Measurements from ENCODE around the gene HLCS. TPM values are rescaled to one million over a fixed set of nuclear protein-coding genes. Genes with fewer than 3 reads are reported as not detected.

HLCS gene
- total RNA-seq, 1 experiment from 2014 or later, result 12.7 TPM

- Mint-ChIP-seq H3K4me1 (peaks cover 19 to 20% of the 10 kb centered on the region in 2 experiments), H3K36me3 (ENCODE audit: insufficient read depth in 1 of 3, low read depth in 3 of 3) (no peaks in the 10 kb centered on the region; a peak in 1 of 7 replicates), H3K27ac (no peak overlapping the region), H3K27me3 (ENCODE audit: low read depth) (peaks cover 14% of the 10 kb centered on the region), H3K9me3 (no peaks in the 10 kb centered on the region), H3K4me3 (no peak overlapping the region)
- Histone ChIP-seq H4K5ac (ENCODE audit: insufficient read length, low read depth, low read length) (no peak overlapping the region), H4K20me1 (ENCODE audit: control insufficient read depth, insufficient read depth, insufficient read length) (no peaks in the 10 kb centered on the region), H3K4me1 (ENCODE audit: insufficient read depth, low read length) (peaks cover 4% of the 10 kb centered on the region; the same call in 1 of the 2 replicates), H3K18ac (ENCODE audit: insufficient read length, low read depth, low read length) (no peak overlapping the region), H3K27me3 (ENCODE audit: insufficient read depth, low read length) (peaks cover 2% of the 10 kb centered on the region; the same call in 1 of the 2 replicates), H3K14ac (ENCODE audit: insufficient read depth, low read length) (no peak overlapping the region), H2BK5ac (ENCODE audit: insufficient read length, low read length) (no peak overlapping the region), H3K4me2 (ENCODE audit: insufficient read depth, insufficient read length, low read length) (no peak overlapping the region), H2BK120ac (ENCODE audit: low read depth, low read length, poor library complexity, severe bottlenecking) (no peak overlapping the region), H3K9me3 (ENCODE audit: control insufficient read depth, low read depth, low read length) (no peaks in the 10 kb centered on the region), H3K9ac (ENCODE audit: extremely low read depth, insufficient read length, low read length) (no peak overlapping the region), H2BK20ac (ENCODE audit: low read depth, low read length, poor library complexity, severe bottlenecking) (no peak overlapping the region), H3T11ph (ENCODE audit: low read length) (no peak overlapping the region), H2BK15ac (ENCODE audit: low read depth, low read length) (no peak overlapping the region), H2BK12ac (ENCODE audit: insufficient read length, low read depth, low read length) (no peak overlapping the region), H4K8ac (replicated peaks; ENCODE audit: insufficient read length, low read depth, low read length) (no peak overlapping the region), H2AFZ (ENCODE audit: low read length) (no peak overlapping the region), H3K27ac (ENCODE audit: insufficient read length, low read depth, low read length) (no peak overlapping the region), H3K23me2 (ENCODE audit: insufficient read length, low read depth, low read length, poor library complexity, severe bottlenecking) (peaks cover 8% of the 10 kb centered on the region), H3K23ac (ENCODE audit: insufficient read length, low read depth, low read length) (no peak overlapping the region), H3K79me1 (ENCODE audit: insufficient read depth, low read depth, low read length, poor library complexity, severe bottlenecking) (no peaks in the 10 kb centered on the region), H3K4ac (ENCODE audit: low read depth, low read length) (no peak overlapping the region), H2AK5ac (ENCODE audit: insufficient read length, low read length) (no peak overlapping the region), H3K56ac (ENCODE audit: insufficient read length, low read depth, low read length) (no peak overlapping the region), H4K91ac (ENCODE audit: insufficient read length, low read depth, low read length) (no peak overlapping the region), H3K79me2 (ENCODE audit: insufficient read depth, low read length) (no peaks in the 10 kb centered on the region)
- TF ChIP-seq CTCF (conservative IDR thresholded peaks at IDR 0.05), result no peak
- no peak for DNase-seq
- no CpG with 5 or more reads among the region's 5 CpGs for WGBS (ENCODE audit: extremely low coverage, insufficient read length, low lambda C conversion rate)
These were observed 9.9 kb upstream of the HLCS start for GRCh38 chr21:36976228-36976861.

All from H9 (cell line).